ENCODE results near the gene CDK5R1.

Gene CDK5R1

GRCh38 chr17:32494621-32495358 is 8.0 kb downstream of the CDK5R1 start:
- peak; percentile 27 for DNase-seq

- no peak for DNase-seq
These were observed 8.8 kb downstream of the CDK5R1 start for GRCh38 chr17:32495359-32496231.

GRCh38 chr17:32496395-32497073 is 9.7 kb downstream of the CDK5R1 start:
- DNase-seq = no peak

GRCh38 chr17:32497431-32498205 is 10.8 kb downstream of the CDK5R1 start:
- DNase-seq = no peak

GRCh38 chr17:32498391-32498790 is 11.6 kb downstream of the CDK5R1 start:
- peak; percentile 26 for DNase-seq

GRCh38 chr17:32502013-32502412 is 15.2 kb downstream of the CDK5R1 start:
- DNase-seq = no peak

GRCh38 chr17:32502710-32503109 is 15.9 kb downstream of the CDK5R1 start:
- DNase-seq = no peak

GRCh38 chr17:32503251-32504165 is 16.7 kb downstream of the CDK5R1 start:
- DNase-seq = peak; percentile 61

- no peak for DNase-seq
These were observed 17.6 kb downstream of the CDK5R1 start for GRCh38 chr17:32504166-32504990.

- DNase-seq = no peak
These were observed 22.1 kb downstream of the CDK5R1 start for GRCh38 chr17:32508926-32509325.

- no peak for DNase-seq
These were observed 23.7 kb downstream of the CDK5R1 start for GRCh38 chr17:32510466-32510865.

GRCh38 chr17:32512328-32512727 is 25.5 kb downstream of the CDK5R1 start:
- DNase-seq = no peak

- DNase-seq = no peak
These were observed 26.8 kb downstream of the CDK5R1 start for GRCh38 chr17:32513579-32513978.

- no peak for DNase-seq
These were observed 27.8 kb downstream of the CDK5R1 start for GRCh38 chr17:32514606-32515005.

GRCh38 chr17:32515677-32516383 is 29.0 kb downstream of the CDK5R1 start:
- DNase-seq = no peak

- peak; percentile 59 for DNase-seq
These were observed 29.7 kb downstream of the CDK5R1 start for GRCh38 chr17:32516450-32516849.

GRCh38 chr17:32516940-32517701 is 30.3 kb downstream of the CDK5R1 start:
- DNase-seq = no peak

GRCh38 chr17:32517982-32518381 is 31.2 kb downstream of the CDK5R1 start:
- DNase-seq = no peak

- DNase-seq = no peak
These were observed 31.9 kb downstream of the CDK5R1 start for GRCh38 chr17:32518646-32519227.

Measured in NCI-H524 treated with DMSO at 0.1 percent for 48 hours (cell line).